ENCODE measurements around the gene MYT1.

MYT1 gene

DNA sequence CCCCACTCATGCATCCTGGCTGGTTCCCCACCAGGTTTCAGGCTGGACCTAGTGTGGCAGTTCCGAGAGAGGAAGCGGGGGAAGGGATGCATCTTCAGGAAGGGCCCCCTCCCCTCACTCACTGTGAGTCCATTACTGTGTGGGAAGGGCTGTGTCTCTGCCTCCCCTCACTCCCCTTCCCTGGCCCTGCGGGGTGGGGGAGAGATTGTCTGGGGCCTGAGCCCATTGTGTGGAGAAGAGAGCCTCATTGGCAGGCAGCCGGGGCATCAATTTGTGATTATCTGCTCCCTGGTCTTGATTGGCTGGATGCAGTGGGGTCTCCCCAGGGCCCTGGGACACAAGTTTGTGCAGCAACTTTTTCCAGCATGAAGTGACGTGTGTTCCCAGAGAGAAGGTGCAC, 4.1 kb upstream of the MYT1 start:
- H3K27ac ChIP-seq (ENCODE audit: low read depth, low read length) = no peak overlapping the region
- no peak overlapping the region for H3K4me3 ChIP-seq (ENCODE audit: low read depth in 1 of 2, low read length in 2 of 2)
- H3K4me1 ChIP-seq (ENCODE audit: control insufficient read depth in 1 of 2, insufficient read depth in 2 of 2, low read length in 2 of 2) = no peaks in the 10 kb centered on the region
- H3K9me3 ChIP-seq (ENCODE audit: control insufficient read depth in 1 of 2, low read length in 2 of 2) = no peaks in the 10 kb centered on the region
- H3K27me3 ChIP-seq (ENCODE audit: control insufficient read depth in 1 of 2, insufficient read depth in 2 of 2, low read length in 2 of 2) = peaks cover 37 to 39% of the 10 kb centered on the region in 2 donors
- no peaks in the 10 kb centered on the region for H3K36me3 ChIP-seq (ENCODE audit: control insufficient read depth in 1 of 2, insufficient read depth in 2 of 2, low read length in 2 of 2)
- no peak overlapping the region for H3K9ac ChIP-seq (ENCODE audit: low read depth in 1 of 2, low read length in 2 of 2)

DNA sequence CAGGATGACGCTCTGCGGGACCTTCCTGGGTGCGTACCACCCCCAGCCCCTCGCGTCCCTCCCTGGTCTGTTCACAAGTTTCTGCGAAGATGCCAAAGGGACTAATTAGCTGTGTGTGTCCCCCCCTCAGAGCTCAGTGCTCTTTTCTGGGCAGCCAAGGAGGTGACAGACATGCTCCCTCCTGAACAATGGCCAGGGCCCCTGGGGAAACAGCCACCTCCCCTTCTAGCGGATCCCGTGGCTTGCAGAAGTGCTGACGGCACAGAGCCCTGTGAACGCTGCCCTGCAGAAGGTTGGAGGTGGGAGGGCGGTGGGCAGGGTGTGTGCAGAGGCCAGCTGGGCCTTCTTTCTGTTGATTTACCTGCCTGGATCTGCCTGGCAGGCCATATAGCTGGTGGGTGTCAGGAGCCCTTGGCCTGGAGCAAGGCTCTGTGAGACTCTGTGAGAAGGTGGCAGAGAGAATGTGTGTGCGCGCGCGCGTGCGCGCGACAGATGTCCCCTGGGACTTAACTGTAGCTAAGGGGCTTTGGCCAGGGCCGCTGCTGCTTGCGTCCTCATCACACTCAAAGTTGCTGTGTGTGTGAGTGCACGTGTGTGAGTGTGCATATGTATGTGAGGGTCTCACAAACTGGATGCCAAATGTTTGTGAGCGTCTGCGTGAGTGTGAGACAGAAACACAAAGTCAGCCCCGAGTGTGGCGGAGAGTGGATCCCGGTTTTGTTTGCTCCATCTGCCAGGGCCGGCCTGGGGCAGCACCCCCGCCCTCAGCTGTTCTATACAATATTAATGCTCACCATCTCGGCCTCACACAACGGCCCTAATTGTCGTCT, 3.5 kb upstream of the MYT1 start:
- Histone ChIP-seq H3K4me1 (ENCODE audit: control insufficient read depth in 1 of 2, insufficient read depth in 2 of 2, low read length in 2 of 2) (no peaks in the 10 kb centered on the region), H3K27me3 (ENCODE audit: control insufficient read depth in 1 of 2, insufficient read depth in 2 of 2, low read length in 2 of 2) (peaks cover 37 to 39% of the 10 kb centered on the region in 2 donors), H3K27ac (ENCODE audit: low read depth, low read length) (no peak overlapping the region), H3K9ac (ENCODE audit: low read depth in 1 of 2, low read length in 2 of 2) (no peak overlapping the region), H3K4me3 (ENCODE audit: low read depth in 1 of 2, low read length in 2 of 2) (no peak overlapping the region), H3K9me3 (ENCODE audit: control insufficient read depth in 1 of 2, low read length in 2 of 2) (no peaks in the 10 kb centered on the region), H3K36me3 (ENCODE audit: control insufficient read depth in 1 of 2, insufficient read depth in 2 of 2, low read length in 2 of 2) (no peaks in the 10 kb centered on the region)

DNA sequence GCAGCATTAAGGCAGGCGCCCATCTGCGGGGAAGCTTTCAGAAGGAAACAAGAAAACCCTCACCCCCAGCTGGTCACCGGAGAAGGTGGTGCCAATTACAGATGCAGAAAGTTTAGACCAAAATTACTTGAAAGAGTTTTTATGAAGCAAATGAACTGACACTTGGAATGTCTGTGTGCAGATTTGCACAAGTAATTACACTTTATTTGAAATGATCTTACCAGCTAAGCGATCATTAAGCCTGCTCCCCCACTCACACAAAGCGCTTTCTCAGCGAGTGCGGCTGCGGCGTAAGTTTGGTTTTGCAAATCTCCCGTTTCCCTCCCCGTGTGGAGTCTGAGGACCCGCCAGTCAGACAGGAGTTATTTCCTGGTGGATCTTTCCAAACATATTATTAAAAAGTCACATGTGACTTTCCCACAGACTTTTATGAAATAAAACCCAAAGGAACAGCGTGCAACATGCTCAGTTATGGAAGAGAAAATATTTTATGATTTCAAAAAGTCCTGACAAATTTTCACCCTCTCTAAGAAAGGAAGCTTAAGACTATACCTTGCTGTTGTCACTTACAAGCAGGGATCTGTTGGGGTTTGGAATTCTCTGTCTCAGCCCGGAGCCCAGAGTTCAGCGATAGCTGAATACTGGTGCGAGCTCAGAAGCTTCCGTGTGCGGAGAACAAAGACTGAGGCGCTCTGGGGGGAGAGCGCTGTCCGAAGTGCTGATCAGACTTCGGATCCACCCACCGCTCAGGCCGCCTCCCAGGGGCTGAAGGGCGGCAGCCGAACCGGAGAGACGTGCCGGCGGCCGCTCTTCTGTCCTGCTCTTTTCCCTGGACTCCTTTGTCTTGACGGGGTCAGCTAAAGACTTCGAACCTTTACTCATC, 2.7 kb upstream of the MYT1 start:
- Histone ChIP-seq H3K4me1 (ENCODE audit: control insufficient read depth in 1 of 2, insufficient read depth in 2 of 2, low read length in 2 of 2) (no peaks in the 10 kb centered on the region), H3K9me3 (ENCODE audit: control insufficient read depth in 1 of 2, low read length in 2 of 2) (no peaks in the 10 kb centered on the region), H3K36me3 (ENCODE audit: control insufficient read depth in 1 of 2, insufficient read depth in 2 of 2, low read length in 2 of 2) (no peaks in the 10 kb centered on the region), H3K4me3 (ENCODE audit: low read depth in 1 of 2, low read length in 2 of 2) (no peak overlapping the region), H3K9ac (ENCODE audit: low read depth in 1 of 2, low read length in 2 of 2) (no peak overlapping the region), H3K27ac (ENCODE audit: low read depth, low read length) (no peak overlapping the region), H3K27me3 (ENCODE audit: control insufficient read depth in 1 of 2, insufficient read depth in 2 of 2, low read length in 2 of 2) (peaks cover 37 to 46% of the 10 kb centered on the region in 2 donors)

DNA sequence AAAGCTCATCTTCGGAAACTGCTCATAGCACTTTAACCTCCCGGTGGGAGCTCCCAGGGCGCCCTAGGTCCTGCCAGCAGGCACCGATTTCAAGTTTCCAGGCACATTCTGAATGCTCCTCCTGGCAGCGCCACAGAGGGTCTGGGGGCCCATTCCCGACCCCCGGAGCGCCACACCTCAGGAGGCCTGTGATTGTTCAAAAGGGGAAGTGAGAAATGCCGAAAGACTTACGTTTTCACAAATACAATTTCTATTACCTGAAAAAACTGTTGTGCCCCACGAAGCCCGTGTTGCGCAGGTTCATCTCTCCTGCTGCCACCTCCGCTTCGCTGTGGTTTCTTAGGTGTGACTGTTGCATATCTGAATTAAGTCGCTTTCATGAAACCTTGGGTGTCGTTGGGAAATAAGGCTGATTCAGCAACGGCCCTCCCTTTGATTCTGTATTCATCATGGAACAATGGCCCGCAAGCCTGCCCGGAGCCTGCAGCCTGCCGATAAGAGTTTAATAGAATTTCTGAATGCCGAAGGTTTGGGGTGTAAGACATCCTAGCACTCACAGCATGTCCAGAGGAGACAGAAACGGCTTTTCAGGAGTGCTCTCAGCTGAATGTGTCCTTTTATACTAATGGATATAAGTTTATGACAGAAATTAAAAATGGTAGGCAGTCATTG, 1.9 kb upstream of the MYT1 start:
- H3K27me3 ChIP-seq (ENCODE audit: control insufficient read depth in 1 of 2, insufficient read depth in 2 of 2, low read length in 2 of 2) = peaks cover 37 to 50% of the 10 kb centered on the region in 2 donors
- no peak overlapping the region for H3K27ac ChIP-seq (ENCODE audit: low read depth, low read length)
- H3K4me3 ChIP-seq (ENCODE audit: low read depth in 1 of 2, low read length in 2 of 2) = no peak overlapping the region
- H3K9ac ChIP-seq (ENCODE audit: low read depth in 1 of 2, low read length in 2 of 2) = no peak overlapping the region
- no peaks in the 10 kb centered on the region for H3K4me1 ChIP-seq (ENCODE audit: control insufficient read depth in 1 of 2, insufficient read depth in 2 of 2, low read length in 2 of 2)
- H3K36me3 ChIP-seq (ENCODE audit: control insufficient read depth in 1 of 2, insufficient read depth in 2 of 2, low read length in 2 of 2) = no peaks in the 10 kb centered on the region
- H3K9me3 ChIP-seq (ENCODE audit: control insufficient read depth in 1 of 2, low read length in 2 of 2) = no peaks in the 10 kb centered on the region

DNA sequence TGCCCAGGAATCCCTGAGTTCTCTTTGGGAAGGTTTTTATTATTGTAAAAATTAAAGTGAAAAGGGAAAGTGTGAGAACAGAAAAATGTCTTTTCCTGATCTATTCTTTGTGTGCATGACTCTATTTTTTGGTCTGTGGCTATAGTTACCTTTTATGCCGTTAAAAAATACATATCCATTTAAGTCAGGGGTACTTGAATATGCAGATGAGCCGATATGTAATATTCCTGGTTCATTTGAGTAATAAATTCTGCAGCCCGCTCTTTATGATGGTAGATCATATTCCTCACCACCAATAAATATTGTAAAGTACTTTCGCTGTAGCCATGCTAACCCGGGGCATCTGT, 503 bp upstream of the MYT1 start:
- Histone ChIP-seq H3K4me1 (ENCODE audit: control insufficient read depth in 1 of 2, insufficient read depth in 2 of 2, low read length in 2 of 2) (peaks cover 0 to 1% of the 10 kb centered on the region in 2 donors), H3K27me3 (ENCODE audit: control insufficient read depth in 1 of 2, insufficient read depth in 2 of 2, low read length in 2 of 2) (peaks cover 37 to 53% of the 10 kb centered on the region in 2 donors), H3K4me3 (ENCODE audit: low read depth in 1 of 2, low read length in 2 of 2) (no peak overlapping the region), H3K36me3 (ENCODE audit: control insufficient read depth in 1 of 2, insufficient read depth in 2 of 2, low read length in 2 of 2) (no peaks in the 10 kb centered on the region), H3K27ac (ENCODE audit: low read depth, low read length) (no peak overlapping the region), H3K9me3 (ENCODE audit: control insufficient read depth in 1 of 2, low read length in 2 of 2) (no peaks in the 10 kb centered on the region), H3K9ac (ENCODE audit: low read depth in 1 of 2, low read length in 2 of 2) (no peak overlapping the region)

DNA sequence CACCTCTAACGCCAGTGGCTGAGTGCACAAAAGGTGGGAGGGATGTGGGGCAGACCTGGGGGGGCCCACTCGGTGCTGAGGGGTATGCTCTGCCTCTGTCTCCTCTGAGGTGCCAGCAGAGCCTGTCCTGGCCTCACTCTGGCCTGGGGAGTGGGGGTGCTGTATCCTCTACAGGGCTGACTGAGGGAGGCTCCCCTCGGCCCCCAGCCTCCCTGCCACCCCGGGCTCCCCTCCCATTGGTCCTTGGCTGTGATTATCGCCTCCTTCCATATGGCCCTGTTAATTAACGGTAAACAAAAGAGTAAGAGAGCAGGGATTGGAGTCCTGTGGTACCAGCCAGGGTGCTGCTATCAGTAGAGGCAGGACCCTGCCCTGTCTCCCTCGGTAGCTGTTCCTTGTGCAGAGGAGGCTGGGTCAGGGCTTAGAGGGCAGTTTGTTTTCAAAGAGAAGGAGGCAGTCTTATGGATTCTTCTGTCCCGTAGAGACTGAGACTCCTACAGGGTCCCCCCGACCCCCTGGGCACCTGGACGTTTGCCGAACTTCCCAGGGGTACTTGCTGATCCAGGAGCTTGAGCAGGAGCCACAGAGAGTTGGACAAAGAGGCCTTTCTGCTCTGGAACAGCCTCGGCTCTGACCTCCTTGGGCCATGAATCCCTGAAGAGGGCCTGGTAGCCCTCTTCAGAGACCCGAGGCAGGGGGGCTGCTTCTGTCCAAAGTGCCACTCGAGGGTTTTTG, 1.8 kb downstream of the MYT1 start:
- Histone ChIP-seq H3K36me3 (ENCODE audit: control insufficient read depth in 1 of 2, insufficient read depth in 2 of 2, low read length in 2 of 2) (no peaks in the 10 kb centered on the region), H3K9me3 (ENCODE audit: control insufficient read depth in 1 of 2, low read length in 2 of 2) (no peaks in the 10 kb centered on the region), H3K4me1 (ENCODE audit: control insufficient read depth in 1 of 2, insufficient read depth in 2 of 2, low read length in 2 of 2) (peaks cover 0 to 3% of the 10 kb centered on the region in 2 donors), H3K27ac (ENCODE audit: low read depth, low read length) (no peak overlapping the region), H3K9ac (ENCODE audit: low read depth in 1 of 2, low read length in 2 of 2) (no peak overlapping the region), H3K4me3 (ENCODE audit: low read depth in 1 of 2, low read length in 2 of 2) (no peak overlapping the region), H3K27me3 (ENCODE audit: control insufficient read depth in 1 of 2, insufficient read depth in 2 of 2, low read length in 2 of 2) (peaks cover 20 to 32% of the 10 kb centered on the region in 2 donors)

DNA sequence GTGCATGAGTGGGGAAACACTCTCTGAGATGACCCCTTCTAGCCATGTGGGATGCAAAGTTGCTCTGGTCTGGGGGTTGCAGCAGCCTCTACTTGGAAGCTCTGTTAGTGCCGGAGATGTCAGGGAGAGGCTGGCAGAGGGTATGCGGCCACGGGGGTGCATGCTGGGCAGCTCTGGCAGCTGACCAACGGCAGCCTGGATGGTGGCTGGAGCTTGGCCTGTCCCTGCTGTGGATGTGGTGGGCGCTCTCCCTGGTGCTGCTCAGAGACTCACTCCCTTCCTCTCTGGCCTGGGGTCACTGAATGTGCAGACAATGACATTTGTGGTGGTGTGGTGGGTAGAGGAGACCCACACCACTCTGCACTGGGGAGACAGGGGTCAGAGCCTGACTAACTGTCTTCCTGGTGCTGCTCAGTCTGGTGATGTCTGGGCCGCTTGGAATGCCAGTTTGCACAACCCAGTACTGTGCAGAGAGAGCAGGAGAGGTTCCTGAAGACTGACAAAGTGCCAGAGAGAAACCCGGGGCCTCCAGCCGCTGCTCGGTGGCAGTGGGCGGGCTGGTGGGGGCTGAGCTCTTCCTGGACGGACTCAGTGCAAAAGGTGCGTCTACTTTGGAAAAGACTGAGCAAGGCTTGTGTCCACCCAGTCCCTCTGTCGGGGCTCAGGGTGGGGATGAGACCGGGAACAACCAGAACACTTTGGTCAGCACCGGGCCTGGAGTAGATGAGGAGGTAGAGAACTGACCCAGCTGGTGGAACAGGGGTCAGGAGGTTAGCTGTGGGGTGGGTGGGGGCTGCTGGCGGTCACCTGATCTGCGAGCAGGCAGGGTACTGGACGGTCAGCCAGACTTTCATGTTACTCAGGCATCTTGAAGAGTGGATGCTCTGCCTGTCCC, 2.7 kb downstream of the MYT1 start:
- peaks cover 0 to 3% of the 10 kb centered on the region in 2 donors for H3K4me1 ChIP-seq (ENCODE audit: control insufficient read depth in 1 of 2, insufficient read depth in 2 of 2, low read length in 2 of 2)
- no peaks in the 10 kb centered on the region for H3K9me3 ChIP-seq (ENCODE audit: control insufficient read depth in 1 of 2, low read length in 2 of 2)
- peaks cover 16 to 30% of the 10 kb centered on the region in 2 donors for H3K27me3 ChIP-seq (ENCODE audit: control insufficient read depth in 1 of 2, insufficient read depth in 2 of 2, low read length in 2 of 2)
- no peak overlapping the region for H3K27ac ChIP-seq (ENCODE audit: low read depth, low read length)
- H3K4me3 ChIP-seq (ENCODE audit: low read depth in 1 of 2, low read length in 2 of 2) = no peak overlapping the region
- no peak overlapping the region for H3K9ac ChIP-seq (ENCODE audit: low read depth in 1 of 2, low read length in 2 of 2)
- H3K36me3 ChIP-seq (ENCODE audit: control insufficient read depth in 1 of 2, insufficient read depth in 2 of 2, low read length in 2 of 2) = no peaks in the 10 kb centered on the region

DNA sequence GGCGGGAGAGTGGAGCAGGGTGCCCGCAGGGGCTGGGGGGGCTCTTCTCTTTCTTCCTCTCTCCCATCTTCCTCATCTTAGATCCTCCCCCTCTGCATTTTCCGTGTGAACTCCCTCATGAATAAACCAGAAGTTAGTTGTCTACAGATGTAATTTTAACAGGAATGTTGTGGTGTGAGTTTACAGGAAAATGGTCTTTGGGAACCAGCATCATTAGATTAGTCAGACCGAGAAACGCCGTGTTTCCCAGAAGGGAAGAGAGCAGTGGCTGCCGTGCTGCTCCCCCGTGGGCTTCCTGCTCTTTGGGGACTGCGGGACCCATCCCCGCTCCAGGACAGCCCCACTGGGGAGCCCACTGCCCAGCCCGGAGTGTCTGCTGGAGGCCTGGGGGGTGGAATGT, 3.4 kb downstream of the MYT1 start:
- Histone ChIP-seq H3K27me3 (ENCODE audit: control insufficient read depth in 1 of 2, insufficient read depth in 2 of 2, low read length in 2 of 2) (peaks cover 9 to 28% of the 10 kb centered on the region in 2 donors), H3K36me3 (ENCODE audit: control insufficient read depth in 1 of 2, insufficient read depth in 2 of 2, low read length in 2 of 2) (no peaks in the 10 kb centered on the region), H3K4me1 (ENCODE audit: control insufficient read depth in 1 of 2, insufficient read depth in 2 of 2, low read length in 2 of 2) (peaks cover 0 to 3% of the 10 kb centered on the region in 2 donors), H3K9me3 (ENCODE audit: control insufficient read depth in 1 of 2, low read length in 2 of 2) (no peaks in the 10 kb centered on the region), H3K27ac (ENCODE audit: low read depth, low read length) (no peak overlapping the region), H3K9ac (ENCODE audit: low read depth in 1 of 2, low read length in 2 of 2) (no peak overlapping the region), H3K4me3 (ENCODE audit: low read depth in 1 of 2, low read length in 2 of 2) (no peak overlapping the region)
